GM23338 (cell line): Measurements from ENCODE around the gene TBC1D9B. TPM values are rescaled to one million over a fixed set of nuclear protein-coding genes. Genes with fewer than 3 reads are reported as not detected.

Source experiments
- ATAC-seq: fragments of 200-7000 bp; cut with Tn5 transposase; 3 replicates; pipeline ENCODE4 v1.9.1; 2020
- DNase-seq: peaks from one replicate; pipeline ENCODE4 v3.0.0-alpha.2; 2015; ENCODE audit warnings: low spot score
- H2AFZ ChIP-seq: fragments of 200-600 bp; sonication (generic); 2 replicates; pipeline ENCODE4 v1.8.0; 2016; ENCODE audit warnings: antibody characterized with exemption, mild to moderate bottlenecking, moderate library complexity
- H3F3A ChIP-seq: fragments of 200-600 bp; sonication (generic); replicated peaks from 2 replicates; pipeline ENCODE4 v1.8.0; 2017; ENCODE audit warnings: antibody characterized with exemption, mixed run types, low read depth
- H3K27ac ChIP-seq: fragments of 200-600 bp; sonication (generic); 2 replicates; pipeline ENCODE4 v1.6.1; 2016; ENCODE audit warnings: low read depth
- H3K27me3 ChIP-seq: fragments of 200-600 bp; sonication (generic); 2 replicates; pipeline ENCODE4 v1.8.0; 2016; ENCODE audit warnings: mild to moderate bottlenecking, mixed run types, moderate library complexity; ENCODE audit not compliant: insufficient read depth
- H3K36me3 ChIP-seq: fragments of 200-600 bp; sonication (generic); 2 replicates; pipeline ENCODE4 v1.8.0; 2016; ENCODE audit warnings: mild to moderate bottlenecking; ENCODE audit not compliant: insufficient read depth
- H3K4me1 ChIP-seq: fragments of 200-600 bp; sonication (generic); 2 replicates; pipeline ENCODE4 v1.8.0; 2016; ENCODE audit warnings: mild to moderate bottlenecking, moderate library complexity; ENCODE audit not compliant: insufficient read depth
- H3K4me2 ChIP-seq: fragments of 200-600 bp; sonication (generic); 2 replicates; pipeline ENCODE4 v1.7.1; 2017; ENCODE audit warnings: mixed run types
- H3K4me3 ChIP-seq: fragments of 200-600 bp; sonication (generic); 2 replicates; pipeline ENCODE4 v1.6.1; 2016; ENCODE audit warnings: mixed run types
- H3K79me2 ChIP-seq: fragments of 200-600 bp; sonication (generic); replicated peaks from 2 replicates; pipeline ENCODE4 v1.8.0; 2017; ENCODE audit warnings: mild to moderate bottlenecking; ENCODE audit not compliant: insufficient read depth
- H3K9me2 ChIP-seq: fragments of 200-600 bp; sonication (generic); 2 replicates; pipeline ENCODE4 v1.8.0; 2017; ENCODE audit not compliant: insufficient read depth
- H4K20me1 ChIP-seq: fragments of 200-600 bp; sonication (generic); replicated peaks from 2 replicates; pipeline ENCODE4 v1.8.0; 2017; ENCODE audit warnings: mild to moderate bottlenecking; ENCODE audit not compliant: insufficient read depth
- H3K27ac Mint-ChIP-seq: 2 replicates; pipeline ENCODE4 v1.8.0; 2020; ENCODE audit warnings: inconsistent platforms, mild to moderate bottlenecking, moderate library complexity, mixed read lengths
- H3K27me3 Mint-ChIP-seq: 3 replicates; pipeline ENCODE4 v1.8.0; 2022; ENCODE audit warnings: low read depth, mild to moderate bottlenecking, moderate library complexity, mixed read lengths, inconsistent platforms; ENCODE audit not compliant: insufficient read depth, poor library complexity
- H3K36me3 Mint-ChIP-seq: 3 replicates; pipeline ENCODE4 v1.8.0; 2021; ENCODE audit warnings: low read depth, mild to moderate bottlenecking, inconsistent platforms, moderate library complexity, mixed read lengths
- H3K4me1 Mint-ChIP-seq: 3 replicates; pipeline ENCODE4 v1.8.0; 2020; ENCODE audit warnings: mild to moderate bottlenecking, inconsistent platforms, mixed read lengths
- H3K4me3 Mint-ChIP-seq: 3 replicates; pipeline ENCODE4 v1.8.0; 2021; ENCODE audit warnings: moderate library complexity, mild to moderate bottlenecking, inconsistent platforms, mixed read lengths
- H3K9me3 Mint-ChIP-seq: 3 replicates; pipeline ENCODE4 v1.8.0; 2020; ENCODE audit warnings: moderate library complexity, mild to moderate bottlenecking, inconsistent platforms, mixed read lengths
- CREB1 ChIP-seq: fragments of 250-450 bp; sonication (Bioruptor Pico); IDR thresholded peaks from 2 replicates; pipeline ENCODE4 v1.5.0; 2020; ENCODE audit warnings: low read depth, mild to moderate bottlenecking, moderate library complexity
- CTCF ChIP-seq, 2 experiments: fragments of 200-600 bp in 1 of 2; sonication (generic) in 1 of 2; conservative IDR thresholded peaks; 2 replicates each; pipeline versions ENCODE4 v1.5.1 to v1.6.1; 2016 to 2017; ENCODE audit warnings: antibody characterized with exemption in 2 of 2, low read depth in 2 of 2, mild to moderate bottlenecking in 2 of 2, moderate library complexity in 1 of 2
- EZH2 ChIP-seq: fragments of 200-600 bp; sonication (generic); IDR thresholded peaks from one replicate; pipeline ENCODE4 v1.8.0; 2017; ENCODE audit warnings: antibody characterized with exemption, mild to moderate bottlenecking, low read depth; ENCODE audit not compliant: unreplicated experiment
- EZH2phosphoT487 ChIP-seq: fragments of 200-600 bp; sonication (generic); IDR thresholded peaks from one replicate; pipeline ENCODE4 v1.8.1; 2018; ENCODE audit warnings: antibody characterized with exemption; ENCODE audit not compliant: unreplicated experiment
- JUNB ChIP-seq: IDR thresholded peaks from one replicate; pipeline ENCODE4 v1.6.1; 2016; ENCODE audit warnings: antibody characterized with exemption; ENCODE audit not compliant: unreplicated experiment
- NANOG ChIP-seq: IDR thresholded peaks from 2 replicates; pipeline ENCODE4 v1.6.1; 2016; ENCODE audit warnings: antibody characterized with exemption, borderline replicate concordance
- STAT1 ChIP-seq: IDR thresholded peaks from one replicate; pipeline ENCODE4 v1.6.1; 2016; ENCODE audit warnings: antibody characterized with exemption; ENCODE audit not compliant: unreplicated experiment
- ZNF114 ChIP-seq: fragments of 250-450 bp; sonication (Bioruptor Pico); IDR thresholded peaks from 2 replicates; pipeline ENCODE4 v1.5.0; 2020; ENCODE audit warnings: mild to moderate bottlenecking, moderate library complexity
- ZNF462 ChIP-seq: fragments of 250-450 bp; sonication (Bioruptor Pico); IDR thresholded peaks from 2 replicates; pipeline ENCODE4 v1.5.0; 2020; ENCODE audit warnings: mild to moderate bottlenecking, moderate library complexity
- polyA plus RNA-seq: library from polyadenylated mRNA; unstranded; fragments of >200 nt; fragmentation: Nextera tagmentation; extraction: Ambion mirVana; gene quantifications from 2 replicates; pipeline ENCODE4 v1.2.1, GENCODE V29; 2016
- total RNA-seq: library from RNA; depleted of rRNA; stranded (reverse); fragments of >200 nt; shearing (Covaris generic); gene quantifications from 2 replicates; pipeline ENCODE4 v1.2.3, GENCODE V29; 2014
- TF ChIP-seq, protein P1 (sequence below): IDR thresholded peaks from 2 replicates; pipeline ENCODE4 v1.6.1; 2016; ENCODE audit warnings: antibody characterized with exemption

TBC1D9B gene
- total and polyA plus RNA-seq, 2 experiments from 2014 or later, result 19.0 to 38.0 TPM

DNA sequence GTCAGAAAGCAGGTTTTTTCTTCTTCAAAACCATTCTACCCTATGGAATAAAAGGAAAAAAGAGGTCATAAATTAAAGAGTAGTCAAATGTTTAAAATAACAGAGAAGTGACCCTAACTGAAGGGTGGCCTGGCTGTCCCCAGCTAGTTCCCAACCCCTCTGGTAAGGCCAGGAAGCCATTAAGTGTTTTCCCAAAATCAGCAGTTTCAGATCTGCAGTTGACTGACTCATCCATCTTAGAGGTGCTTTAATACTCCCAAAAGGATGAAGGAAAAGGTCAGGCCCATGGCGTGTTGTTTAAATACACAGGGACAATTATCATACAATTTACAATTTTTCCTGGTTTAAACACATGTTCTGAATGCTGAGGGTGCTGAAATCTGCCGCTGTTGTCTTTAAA, 47.9 kb upstream of the TBC1D9B start:
- no peak overlapping the region for H3K4me3 ChIP-seq
- H4K20me1 ChIP-seq, result peaks cover 7% of the 10 kb centered on the region; the same call in 1 of the 2 replicates
- ATAC-seq, result no peak
- H3K27me3 ChIP-seq, result no peaks in the 10 kb centered on the region
- no peaks in the 10 kb centered on the region for H3K4me1 ChIP-seq
- no peak overlapping the region for H2AFZ ChIP-seq
- H3K9me3 Mint-ChIP-seq, result no peaks in the 10 kb centered on the region
- no peak overlapping the region for H3K27ac Mint-ChIP-seq
- no peak overlapping the region for H3K4me2 ChIP-seq
- H3K27ac ChIP-seq, result no peak overlapping the region
- H3K79me2 ChIP-seq, result no peaks in the 10 kb centered on the region
- TF ChIP-seq JUNB, result no peak
- no peak for TF ChIP-seq ZNF114 (CRISPR knock-in tag)
- no peak for TF ChIP-seq ZNF462 (CRISPR knock-in tag)
- no peaks in the 10 kb centered on the region for H3F3A ChIP-seq
- peaks cover 9% of the 10 kb centered on the region; the same call in 2 of the 3 replicates for H3K36me3 Mint-ChIP-seq
- no peaks in the 10 kb centered on the region for H3K9me2 ChIP-seq
- H3K4me3 Mint-ChIP-seq, result no peak overlapping the region
- H3K4me1 Mint-ChIP-seq, result no peaks in the 10 kb centered on the region
- no peaks in the 10 kb centered on the region for H3K27me3 Mint-ChIP-seq
- DNase-seq, result no peak
- H3K36me3 ChIP-seq, result 0 out of 2 replicates have a peak, but pooled peaks cover 3% of the 10 kb centered on the region

GRCh38 chr5:179955062-179955461, 47.4 kb upstream of the TBC1D9B start:
- 0 out of 2 replicates have a peak, but pooled peaks cover 3% of the 10 kb centered on the region for H3K36me3 ChIP-seq
- peaks cover 9% of the 10 kb centered on the region; the same call in 2 of the 3 replicates for H3K36me3 Mint-ChIP-seq

More at GRCh38 chr5:179955062-179955461, 47.4 kb upstream of the TBC1D9B start:
- no peak for DNase-seq
- H3K27ac Mint-ChIP-seq, result no peak overlapping the region
- H3K79me2 ChIP-seq, result no peaks in the 10 kb centered on the region
- H3F3A ChIP-seq, result no peaks in the 10 kb centered on the region
- H3K9me3 Mint-ChIP-seq, result no peaks in the 10 kb centered on the region
- H3K27me3 Mint-ChIP-seq, result no peaks in the 10 kb centered on the region
- TF ChIP-seq NANOG (no peak), CREB1 (CRISPR knock-in tag) (no peak), CTCF (conservative IDR thresholded peaks at IDR 0.05; ENCODE audit: low read depth in 2 of 2) (no peak), ZNF114 (CRISPR knock-in tag) (no peak), EZH2 (no peak), EZH2phosphoT487 (no peak), STAT1 (no peak)
- TF ChIP-seq, protein P1, sequence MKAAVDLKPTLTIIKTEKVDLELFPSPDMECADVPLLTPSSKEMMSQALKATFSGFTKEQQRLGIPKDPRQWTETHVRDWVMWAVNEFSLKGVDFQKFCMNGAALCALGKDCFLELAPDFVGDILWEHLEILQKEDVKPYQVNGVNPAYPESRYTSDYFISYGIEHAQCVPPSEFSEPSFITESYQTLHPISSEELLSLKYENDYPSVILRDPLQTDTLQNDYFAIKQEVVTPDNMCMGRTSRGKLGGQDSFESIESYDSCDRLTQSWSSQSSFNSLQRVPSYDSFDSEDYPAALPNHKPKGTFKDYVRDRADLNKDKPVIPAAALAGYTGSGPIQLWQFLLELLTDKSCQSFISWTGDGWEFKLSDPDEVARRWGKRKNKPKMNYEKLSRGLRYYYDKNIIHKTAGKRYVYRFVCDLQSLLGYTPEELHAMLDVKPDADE, result no peak
- H2AFZ ChIP-seq, result no peak overlapping the region
- no peaks in the 10 kb centered on the region for H3K4me1 ChIP-seq
- H3K4me3 ChIP-seq, result no peak overlapping the region
- H3K4me3 Mint-ChIP-seq, result no peak overlapping the region
- H4K20me1 ChIP-seq, result peaks cover 5% of the 10 kb centered on the region; the same call in 1 of the 2 replicates
- no peak overlapping the region for H3K4me2 ChIP-seq
- no peak for ATAC-seq
- H3K4me1 Mint-ChIP-seq, result no peaks in the 10 kb centered on the region
- H3K9me2 ChIP-seq, result no peaks in the 10 kb centered on the region
- no peaks in the 10 kb centered on the region for H3K27me3 ChIP-seq
- no peak overlapping the region for H3K27ac ChIP-seq
